Measurements from ENCODE around the gene CFLAR.

DNA sequence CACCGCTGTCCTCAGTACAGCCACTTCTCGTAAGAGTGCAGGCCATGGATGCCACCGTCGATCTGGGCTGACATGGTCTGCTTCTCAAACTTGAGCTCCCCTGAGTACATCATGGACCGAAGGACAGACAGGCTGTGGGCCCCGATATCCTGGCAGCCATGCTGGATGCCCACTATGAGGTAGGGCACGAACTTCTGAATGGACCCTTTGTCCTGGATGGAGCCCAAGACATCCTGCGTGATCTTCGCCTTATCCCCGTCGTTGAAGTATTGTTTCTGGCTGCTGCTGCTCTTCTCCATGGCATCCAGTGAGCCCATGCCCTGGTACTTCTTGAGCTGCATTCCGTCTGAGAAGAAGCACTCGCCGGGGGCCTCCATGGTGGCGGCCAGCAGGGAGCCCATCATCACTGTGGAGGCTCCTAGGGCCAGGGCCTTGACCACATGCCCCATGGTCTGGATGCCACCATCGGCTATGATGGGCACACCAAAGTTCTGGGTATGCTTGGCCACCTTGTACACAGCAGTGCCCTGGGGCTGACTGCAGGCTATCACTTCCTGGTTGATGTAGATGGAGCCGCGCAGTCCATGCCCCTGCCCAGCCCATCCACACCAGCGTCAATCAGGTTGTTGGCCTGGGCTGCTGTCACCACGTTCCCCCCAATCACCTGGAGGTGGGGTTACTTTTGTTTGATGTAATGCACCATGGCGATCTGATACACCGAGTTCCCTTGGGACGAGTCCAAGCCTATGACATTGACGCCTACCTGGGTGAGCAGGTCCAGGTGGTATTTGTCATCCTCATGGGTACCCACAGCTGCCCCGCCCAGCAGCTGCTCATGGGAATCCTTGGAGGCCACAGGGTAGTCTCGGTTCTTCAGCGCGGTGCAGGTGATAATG, 21.8 kb downstream of the CFLAR start:
- TF ChIP-seq, protein P1, sequence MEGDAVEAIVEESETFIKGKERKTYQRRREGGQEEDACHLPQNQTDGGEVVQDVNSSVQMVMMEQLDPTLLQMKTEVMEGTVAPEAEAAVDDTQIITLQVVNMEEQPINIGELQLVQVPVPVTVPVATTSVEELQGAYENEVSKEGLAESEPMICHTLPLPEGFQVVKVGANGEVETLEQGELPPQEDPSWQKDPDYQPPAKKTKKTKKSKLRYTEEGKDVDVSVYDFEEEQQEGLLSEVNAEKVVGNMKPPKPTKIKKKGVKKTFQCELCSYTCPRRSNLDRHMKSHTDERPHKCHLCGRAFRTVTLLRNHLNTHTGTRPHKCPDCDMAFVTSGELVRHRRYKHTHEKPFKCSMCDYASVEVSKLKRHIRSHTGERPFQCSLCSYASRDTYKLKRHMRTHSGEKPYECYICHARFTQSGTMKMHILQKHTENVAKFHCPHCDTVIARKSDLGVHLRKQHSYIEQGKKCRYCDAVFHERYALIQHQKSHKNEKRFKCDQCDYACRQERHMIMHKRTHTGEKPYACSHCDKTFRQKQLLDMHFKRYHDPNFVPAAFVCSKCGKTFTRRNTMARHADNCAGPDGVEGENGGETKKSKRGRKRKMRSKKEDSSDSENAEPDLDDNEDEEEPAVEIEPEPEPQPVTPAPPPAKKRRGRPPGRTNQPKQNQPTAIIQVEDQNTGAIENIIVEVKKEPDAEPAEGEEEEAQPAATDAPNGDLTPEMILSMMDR (IDR thresholded peaks at IDR 0.05) = no peak
- TF ChIP-seq POLR2A (IDR thresholded peaks at IDR 0.05) (no peak), POLR2AphosphoS5 (IDR thresholded peaks at IDR 0.05; ENCODE audit: insufficient read depth in 1 of 2, low read depth in 1 of 2) (no peak)
